HepG2 (cell line): Measurements from ENCODE around the gene TMEM240. TPM values are rescaled to one million over a fixed set of nuclear protein-coding genes. Genes with fewer than 3 reads are reported as not detected.
A peak's percentile ranks its signal among the peaks of the same experiment; 100 is the strongest.

ENCODE experiments used
- ATAC-seq: fragments of 200-7000 bp; cut with Tn5 transposase; 3 replicates; pipeline ENCODE4 v1.9.1; 2020; ENCODE audit warnings: mild to moderate bottlenecking, moderate library complexity
- BruUV-seq: library from RNA; stranded (reverse); fragments of 400-500 nt; replicated peaks from 2 replicates; lab custom pipeline; 2021; lab: Mats Ljungman, UMichigan
- CTCF ChIA-PET: fragments of 300-600 bp; formaldehyde crosslinking; extraction: SDS; loops from one replicate; lab custom pipeline; 2021; ENCODE audit warnings: low total read pairs, inconsistent platforms, low intra/inter-chr PET ratio; lab: Yijun Ruan, JAX
- POLR2A ChIA-PET: fragments of 350-600 bp; sonication (Branson Sonifier 250); formaldehyde crosslinking; loops from one replicate; lab custom pipeline; 2020; ENCODE audit warnings: antibody characterized with exemption, inconsistent platforms; lab: Yijun Ruan, JAX
- DNase-seq: peaks from one replicate; pipeline ENCODE4 v3.0.0-alpha.2; 2015; ENCODE audit warnings: low spot score
- FAIRE-seq: peaks from 3 replicates; lab custom pipeline; 2011; peaks lifted over from hg19 to GRCh38; lab: Jason Lieb, UNC
- H2AFZ ChIP-seq: one replicate; pipeline ENCODE4 v1.6.1; 2011; ENCODE audit warnings: low read length, inconsistent platforms
- H3K27ac ChIP-seq: fragments of 300-600 bp; 3 replicates; pipeline ENCODE4 v1.8.0; 2011; ENCODE audit warnings: mixed run types, mild to moderate bottlenecking, mixed read lengths, low read length, inconsistent platforms; ENCODE audit not compliant: insufficient read depth; ENCODE audit errors: extremely low read length
- H3K27me3 ChIP-seq, 2 experiments: fragments of 200-600 bp in 1 of 2; 2 replicates in 1 of 2; 3 replicates in 1 of 2; pipeline versions ENCODE4 v1.6.0 to v1.8.0; 2011; ENCODE audit warnings: low read length in 2 of 2, mild to moderate bottlenecking in 2 of 2, moderate library complexity in 2 of 2, inconsistent platforms in 1 of 2; ENCODE audit not compliant: insufficient read depth in 2 of 2, control insufficient read depth in 1 of 2
- H3K36me3 ChIP-seq, 2 experiments: fragments of 200-600 bp in 1 of 2; replicated peaks in 1 of 2; 2 replicates in 1 of 2; 3 replicates in 1 of 2; pipeline versions ENCODE4 v1.5.1 to v1.8.0; 2011; ENCODE audit warnings: low read length in 2 of 2, inconsistent platforms in 1 of 2; ENCODE audit not compliant: insufficient read depth in 2 of 2, control insufficient read depth in 1 of 2
- H3K4me1 ChIP-seq: 2 replicates; pipeline ENCODE4 v1.5.1; 2012; ENCODE audit warnings: low read length, inconsistent platforms; ENCODE audit not compliant: insufficient read depth
- H3K4me2 ChIP-seq: 2 replicates; pipeline ENCODE4 v1.6.0; 2011; ENCODE audit warnings: low read depth, low read length, inconsistent platforms
- H3K4me3 ChIP-seq, 3 experiments: fragments of 200-600 bp in 1 of 3; sonication (generic), shearing (Covaris generic) in 1 of 3; replicated peaks in 1 of 3; 2 replicates each; pipeline ENCODE4 v1.5.1; 2011 to 2016; ENCODE audit warnings: low read length in 3 of 3, inconsistent platforms in 2 of 3, low read depth in 2 of 3, mild to moderate bottlenecking in 2 of 3, control low read depth in 1 of 3, mixed read lengths in 1 of 3; ENCODE audit not compliant: insufficient read depth in 1 of 3
- H3K79me2 ChIP-seq: one replicate; pipeline ENCODE4 v1.6.1; 2011; ENCODE audit warnings: low read length, inconsistent platforms; ENCODE audit not compliant: insufficient read depth
- H3K9ac ChIP-seq: 2 replicates; pipeline ENCODE4 v1.6.0; 2011; ENCODE audit warnings: mild to moderate bottlenecking, low read depth, low read length, inconsistent platforms; ENCODE audit not compliant: insufficient read depth
- H3K9me3 ChIP-seq: 2 replicates; pipeline ENCODE4 v1.5.1; 2012; ENCODE audit warnings: mild to moderate bottlenecking, low read length
- H4K20me1 ChIP-seq: 2 replicates; pipeline ENCODE4 v1.6.0; 2011; ENCODE audit warnings: inconsistent platforms, mild to moderate bottlenecking, low read length, moderate library complexity; ENCODE audit not compliant: insufficient read depth
- AGO2 ChIP-seq: fragments of 200-400 bp; formaldehyde crosslinking; optimal IDR thresholded peaks from 2 replicates; pipeline ENCODE3; 2017; ENCODE audit warnings: mild to moderate bottlenecking, low read depth, low read length, moderate library complexity
- HOXA3 ChIP-seq: sonication (generic); formaldehyde crosslinking; IDR thresholded peaks from 2 replicates; pipeline ENCODE4 v1.5.0; 2020; ENCODE audit warnings: missing genetic modification reagents
- MEIS2 ChIP-seq: sonication (generic); formaldehyde crosslinking; IDR thresholded peaks from 2 replicates; pipeline ENCODE4 v1.9.0; 2021; ENCODE audit warnings: mild to moderate bottlenecking, missing genetic modification reagents
- MIER2 ChIP-seq: IDR thresholded peaks from 2 replicates; pipeline ENCODE4 v1.6.1; 2016; ENCODE audit warnings: missing biosample characterization, missing genetic modification reagents
- TBX2 ChIP-seq: sonication (generic); formaldehyde crosslinking; IDR thresholded peaks from 2 replicates; pipeline ENCODE4 v1.5.0; 2020; ENCODE audit warnings: missing genetic modification reagents, mild to moderate bottlenecking, borderline replicate concordance
- TMF1 ChIP-seq: sonication (generic); formaldehyde crosslinking; IDR thresholded peaks from 2 replicates; pipeline ENCODE4 v1.8.1; 2022; ENCODE audit warnings: low read depth, missing genetic modification reagents
- WGBS: methylation state at CpG from one replicate; pipeline ENCODE4 v1.1.6; 2017; ENCODE audit warnings: low lambda C conversion rate; 5-methylcytosine and 5-hydroxymethylcytosine counted together
- in situ Hi-C: cut with HindIII; loops from 2 replicates; pipeline ENCODE4 v1.10.0; 2017; ENCODE audit warnings: low pct_unique_long_range_greater_than_20kb; ENCODE audit not compliant: extremely low pct_ligation_motif_present
- intact Hi-C: fragments of 100-400 bp; cut with micrococcal nuclease; formaldehyde crosslinking; loops from one replicate; pipeline ENCODE4 v1.10.0; 2022; ENCODE audit not compliant: unreplicated experiment
- polyA plus RNA-seq, 8 experiments: library from polyadenylated mRNA; depleted of rRNA in 3 of 8; stranded (reverse) in 7 of 8; unstranded in 1 of 8; fragments of >200 nt; fragmentation: Illumina TruSeq in 4 of 8; extraction: Trizol in 4 of 8; gene quantifications; 2 replicates each; pipeline versions ENCODE4 v1.2.1 to v1.2.3, GENCODE V29; 2011 to 2016; ENCODE audit warnings: low read depth in 4 of 8, missing spikeins in 1 of 8, mixed read lengths in 1 of 8; ENCODE audit not compliant: insufficient read depth in 1 of 8
- total RNA-seq, 5 experiments: library from RNA; depleted of rRNA; stranded (reverse); fragments of >200 nt; fragmentation: Illumina TruSeq; extraction: Trizol; gene quantifications; 2 replicates each; pipeline ENCODE4 v1.2.3, GENCODE V29; 2016; ENCODE audit warnings: low read depth in 1 of 5
- TF ChIP-seq, protein P1 (sequence below): sonication (generic); formaldehyde crosslinking; IDR thresholded peaks from 2 replicates; pipeline ENCODE4 v1.4.0; 2020; ENCODE audit warnings: missing genetic modification reagents

Gene TMEM240
- total and polyA plus RNA-seq, 2 of the 13 experiments (the other 11 are each of a cell fraction or from before 2014, with no cell fraction given): 0.17 TPM; not detected in 1

DNA sequence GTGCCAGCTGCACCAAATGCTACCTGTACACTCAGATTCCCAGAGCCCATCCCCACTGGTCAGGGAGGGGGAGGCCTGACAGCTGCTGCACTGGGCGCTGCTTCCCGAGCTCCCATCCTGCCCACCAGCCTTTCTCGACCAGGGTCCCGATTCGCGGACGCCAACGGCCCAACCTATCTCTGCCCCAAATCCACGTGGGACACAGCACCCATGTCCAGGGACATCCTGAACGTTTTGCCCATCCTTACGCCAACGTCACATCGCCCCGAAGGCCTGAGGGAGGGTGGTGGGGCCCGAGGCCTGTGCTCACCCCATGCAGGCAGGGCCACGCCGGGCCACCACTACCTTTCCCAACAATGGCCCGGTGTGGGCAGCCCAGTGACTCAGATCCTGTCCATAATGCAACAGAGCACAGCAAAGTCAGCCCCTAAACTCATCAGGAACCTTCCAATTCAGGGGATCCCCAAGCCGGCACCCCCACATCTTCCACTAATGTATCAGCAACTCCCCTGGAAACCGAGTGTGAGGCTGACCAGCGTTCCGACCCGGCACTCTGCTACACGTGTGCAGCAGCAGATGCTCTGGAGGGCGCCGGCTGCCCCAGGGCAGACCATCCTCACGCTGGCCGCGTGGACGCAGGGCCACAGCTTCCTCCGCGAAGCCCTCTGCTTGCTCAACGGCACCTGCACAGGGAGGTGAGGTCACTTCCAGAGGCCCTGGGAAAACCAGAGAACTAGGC lies 11.3 kb upstream of the TMEM240 start:
- ChIA-PET POLR2A (no interaction called here), CTCF (no interaction called here)
- H3K36me3 ChIP-seq: peaks cover 0 to 4% of the 10 kb centered on the region in 2 experiments; a peak in 2 of 5 replicates
- in situ Hi-C loops: no loop called here
- no TSS peak for BruUV-seq
- H3K4me2 ChIP-seq: no peak overlapping the region
- no peak overlapping the region for H3K27ac ChIP-seq
- 0 out of 2 replicates have a peak, but pooled peaks cover 5% of the 10 kb centered on the region for H3K4me1 ChIP-seq
- no peak overlapping the region for H3K4me3 ChIP-seq
- 95% methylated on average over 28 of the region's 33 CpGs for WGBS
- no peak overlapping the region for H3K9ac ChIP-seq
- H3K9me3 ChIP-seq: no peaks in the 10 kb centered on the region
- H2AFZ ChIP-seq: no peak overlapping the region
- no peaks in the 10 kb centered on the region for H3K27me3 ChIP-seq
- DNase-seq (no peak), ATAC-seq (no peak; the same call in 2 of the 3 replicates), FAIRE-seq (no peak)
- intact Hi-C loops: no loop called here
- H4K20me1 ChIP-seq: no peaks in the 10 kb centered on the region
- TF ChIP-seq MIER2 (CRISPR knock-in tag) (no peak), TMF1 (CRISPR knock-in tag) (no peak), HOXA3 (CRISPR knock-in tag) (0 out of 2 replicates have a peak, but pooled peaks have one; percentile 14), MEIS2 (CRISPR knock-in tag) (no peak), TBX2 (CRISPR knock-in tag) (no peak), AGO2 (peak; percentile 78)
- TF ChIP-seq, protein P1, sequence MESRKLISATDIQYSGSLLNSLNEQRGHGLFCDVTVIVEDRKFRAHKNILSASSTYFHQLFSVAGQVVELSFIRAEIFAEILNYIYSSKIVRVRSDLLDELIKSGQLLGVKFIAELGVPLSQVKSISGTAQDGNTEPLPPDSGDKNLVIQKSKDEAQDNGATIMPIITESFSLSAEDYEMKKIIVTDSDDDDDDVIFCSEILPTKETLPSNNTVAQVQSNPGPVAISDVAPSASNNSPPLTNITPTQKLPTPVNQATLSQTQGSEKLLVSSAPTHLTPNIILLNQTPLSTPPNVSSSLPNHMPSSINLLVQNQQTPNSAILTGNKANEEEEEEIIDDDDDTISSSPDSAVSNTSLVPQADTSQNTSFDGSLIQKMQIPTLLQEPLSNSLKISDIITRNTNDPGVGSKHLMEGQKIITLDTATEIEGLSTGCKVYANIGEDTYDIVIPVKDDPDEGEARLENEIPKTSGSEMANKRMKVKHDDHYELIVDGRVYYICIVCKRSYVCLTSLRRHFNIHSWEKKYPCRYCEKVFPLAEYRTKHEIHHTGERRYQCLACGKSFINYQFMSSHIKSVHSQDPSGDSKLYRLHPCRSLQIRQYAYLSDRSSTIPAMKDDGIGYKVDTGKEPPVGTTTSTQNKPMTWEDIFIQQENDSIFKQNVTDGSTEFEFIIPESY: peak; percentile 93
- no peaks in the 10 kb centered on the region for H3K79me2 ChIP-seq
